BJ (cell line): ENCODE measurements around the gene KCNJ6. TPM values are rescaled to one million over a fixed set of nuclear protein-coding genes. Genes with fewer than 3 reads are reported as not detected.

ENCODE experiments used
- CTCF ChIA-PET: fragments of 350-600 bp; formaldehyde crosslinking; extraction: SDS; loops from one replicate; lab custom pipeline; 2021; ENCODE audit warnings: antibody characterized with exemption, inconsistent platforms; lab: Yijun Ruan, JAX
- POLR2A ChIA-PET: fragments of 300-600 bp; sonication (Branson Sonifier 250); formaldehyde crosslinking; extraction: SDS; loops from one replicate; lab custom pipeline; 2021; ENCODE audit warnings: antibody characterized with exemption; lab: Charles Lee
- DNase-seq: peaks from one replicate; pipeline ENCODE4 v3.0.0-alpha.2; 2011; ENCODE audit warnings: low read depth
- H3K27me3 ChIP-seq: 2 replicates; pipeline ENCODE4 v1.6.0; 2011; ENCODE audit warnings: low read length; ENCODE audit not compliant: control insufficient read depth, insufficient read depth
- H3K36me3 ChIP-seq: 2 replicates; pipeline ENCODE4 v1.5.1; 2011; ENCODE audit warnings: low read length; ENCODE audit not compliant: control insufficient read depth, insufficient read depth
- H3K4me3 ChIP-seq: 2 replicates; pipeline ENCODE4 v1.5.1; 2011; ENCODE audit warnings: low read depth, mild to moderate bottlenecking, control low read depth, low read length
- polyA plus RNA-seq: library from polyadenylated mRNA; depleted of rRNA; stranded (reverse); fragments of >200 nt; gene quantifications from 2 replicates; pipeline ENCODE4 v1.2.3, GENCODE V29; 2011
- TF ChIP-seq, protein P1 (sequence below): IDR thresholded peaks from 2 replicates; pipeline ENCODE4 v1.5.1; 2011; ENCODE audit warnings: low read depth, mild to moderate bottlenecking, control low read depth, inconsistent platforms, low read length, moderate library complexity; ENCODE audit not compliant: insufficient read depth

The KCNJ6 gene
- polyA plus RNA-seq, 1 experiment = 0.01 TPM

DNA sequence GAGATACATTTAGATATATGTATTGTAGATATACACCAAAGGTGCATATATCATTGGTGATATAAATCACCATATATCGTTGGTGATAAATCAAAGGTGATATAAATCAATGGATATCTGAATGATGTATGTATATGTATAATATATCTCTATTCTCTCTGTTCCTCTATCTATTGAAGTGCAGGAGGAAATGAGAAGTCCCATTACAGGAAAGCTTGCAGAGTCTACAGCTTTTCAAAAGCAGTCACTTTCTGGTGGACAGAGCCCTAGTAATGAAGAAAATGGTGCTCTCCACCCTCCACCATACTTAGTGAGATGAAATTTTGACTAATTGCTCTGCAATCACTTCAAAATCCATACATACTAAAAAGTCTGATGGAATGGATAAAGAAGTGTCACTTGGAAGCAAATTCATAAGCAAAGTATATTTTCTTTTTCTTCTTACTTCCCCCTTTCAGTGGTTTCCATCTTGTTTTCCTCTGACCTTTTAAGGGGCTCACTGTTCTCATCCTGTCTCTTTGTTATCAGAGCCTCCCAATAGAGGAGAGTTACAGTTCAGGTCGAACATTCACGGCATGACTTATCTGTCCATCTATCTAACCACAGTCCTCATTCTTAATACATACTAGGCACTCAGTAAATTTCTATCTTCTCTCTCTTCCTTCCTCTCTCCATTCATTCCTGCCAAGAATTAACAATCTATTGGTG is 227.2 kb downstream of the KCNJ6 start:
- ChIA-PET POLR2A (no interaction called here), CTCF (interaction anchor here (2.5 kb wide), 1 partner anchor 11 kb away, joined by 8 read pairs; no protein-coding TSS in a partner anchor)
- peaks cover 3% of the 10 kb centered on the region for H3K27me3 ChIP-seq
- no peaks in the 10 kb centered on the region for H3K36me3 ChIP-seq
- DNase-seq = no peak
- TF ChIP-seq, protein P1, sequence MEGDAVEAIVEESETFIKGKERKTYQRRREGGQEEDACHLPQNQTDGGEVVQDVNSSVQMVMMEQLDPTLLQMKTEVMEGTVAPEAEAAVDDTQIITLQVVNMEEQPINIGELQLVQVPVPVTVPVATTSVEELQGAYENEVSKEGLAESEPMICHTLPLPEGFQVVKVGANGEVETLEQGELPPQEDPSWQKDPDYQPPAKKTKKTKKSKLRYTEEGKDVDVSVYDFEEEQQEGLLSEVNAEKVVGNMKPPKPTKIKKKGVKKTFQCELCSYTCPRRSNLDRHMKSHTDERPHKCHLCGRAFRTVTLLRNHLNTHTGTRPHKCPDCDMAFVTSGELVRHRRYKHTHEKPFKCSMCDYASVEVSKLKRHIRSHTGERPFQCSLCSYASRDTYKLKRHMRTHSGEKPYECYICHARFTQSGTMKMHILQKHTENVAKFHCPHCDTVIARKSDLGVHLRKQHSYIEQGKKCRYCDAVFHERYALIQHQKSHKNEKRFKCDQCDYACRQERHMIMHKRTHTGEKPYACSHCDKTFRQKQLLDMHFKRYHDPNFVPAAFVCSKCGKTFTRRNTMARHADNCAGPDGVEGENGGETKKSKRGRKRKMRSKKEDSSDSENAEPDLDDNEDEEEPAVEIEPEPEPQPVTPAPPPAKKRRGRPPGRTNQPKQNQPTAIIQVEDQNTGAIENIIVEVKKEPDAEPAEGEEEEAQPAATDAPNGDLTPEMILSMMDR = no peak
- H3K4me3 ChIP-seq = no peak overlapping the region

DNA sequence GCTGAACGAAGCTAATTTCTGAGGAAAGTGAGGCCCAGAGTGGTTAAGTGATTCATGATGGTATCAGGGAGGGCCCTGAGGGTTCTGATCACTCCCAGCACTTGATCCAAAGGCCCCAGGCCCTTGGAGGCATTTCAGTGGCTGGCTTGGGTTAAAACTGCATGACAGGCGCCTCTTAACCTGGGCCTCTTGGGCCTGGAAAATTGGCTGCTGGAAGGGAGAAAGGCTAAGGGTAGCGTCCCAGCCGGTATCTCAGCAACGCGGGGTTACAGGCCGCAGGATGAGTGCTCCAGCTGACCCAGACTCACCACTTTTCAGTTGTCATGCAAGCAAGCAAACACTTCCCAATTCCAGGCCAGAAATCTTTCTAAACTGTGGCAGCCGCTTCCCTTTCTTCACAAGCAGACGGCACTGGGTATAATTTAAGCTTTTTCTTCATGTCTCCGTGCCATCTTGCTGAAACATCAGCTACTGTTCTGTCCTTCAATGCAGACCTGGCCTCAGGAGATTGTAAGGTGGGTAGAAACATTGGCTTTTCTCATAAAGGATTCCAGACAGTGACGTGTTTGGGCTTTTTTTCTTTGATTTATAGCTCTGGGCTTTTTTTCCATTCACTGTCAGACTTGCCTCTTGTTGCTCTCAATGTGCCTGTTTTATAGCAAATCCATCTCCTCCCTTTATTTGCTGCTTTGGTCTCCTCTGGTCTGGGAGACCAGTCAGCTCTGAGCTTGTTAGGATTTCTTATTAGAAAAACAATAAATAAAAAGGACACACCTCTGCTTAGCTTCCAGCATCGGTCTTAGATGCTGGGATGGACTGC is 229.1 kb downstream of the KCNJ6 start:
- DNase-seq = no peak
- Histone ChIP-seq H3K27me3 (peaks cover 6% of the 10 kb centered on the region), H3K4me3 (no peak overlapping the region), H3K36me3 (no peaks in the 10 kb centered on the region)
- ChIA-PET CTCF (interaction anchor here (0.9 to 2.5 kb wide), 6 partner anchors 9 to 668 kb away, joined by 3 to 8 read pairs (median 5); no protein-coding TSS in a partner anchor), POLR2A (no interaction called here)
- TF ChIP-seq, protein P1 = no peak

DNA sequence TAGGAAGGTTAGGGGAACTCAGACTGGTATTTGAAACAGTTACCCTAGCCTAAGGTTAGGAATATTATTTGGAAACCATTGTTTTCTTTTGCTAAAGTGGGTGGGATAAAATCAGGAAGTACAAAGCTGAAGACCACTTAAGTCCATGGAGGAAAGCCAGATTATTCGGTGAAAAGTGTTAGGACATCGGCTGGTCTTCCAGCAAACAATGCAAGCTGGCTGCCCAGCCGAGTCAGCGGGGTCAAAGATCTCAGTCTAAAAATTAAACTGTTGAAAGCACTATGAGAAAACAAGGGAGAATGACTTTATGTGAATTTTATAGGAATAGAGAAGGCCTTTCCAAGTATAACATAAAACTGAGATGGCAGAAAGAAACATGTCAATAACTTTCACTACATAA is 231.7 kb downstream of the KCNJ6 start:
- TF ChIP-seq, protein P1 = no peak
- H3K36me3 ChIP-seq = no peaks in the 10 kb centered on the region
- ChIA-PET CTCF (no interaction called here), POLR2A (no interaction called here)
- H3K27me3 ChIP-seq = peaks cover 10% of the 10 kb centered on the region
- DNase-seq = no peak
- H3K4me3 ChIP-seq = no peak overlapping the region

DNA sequence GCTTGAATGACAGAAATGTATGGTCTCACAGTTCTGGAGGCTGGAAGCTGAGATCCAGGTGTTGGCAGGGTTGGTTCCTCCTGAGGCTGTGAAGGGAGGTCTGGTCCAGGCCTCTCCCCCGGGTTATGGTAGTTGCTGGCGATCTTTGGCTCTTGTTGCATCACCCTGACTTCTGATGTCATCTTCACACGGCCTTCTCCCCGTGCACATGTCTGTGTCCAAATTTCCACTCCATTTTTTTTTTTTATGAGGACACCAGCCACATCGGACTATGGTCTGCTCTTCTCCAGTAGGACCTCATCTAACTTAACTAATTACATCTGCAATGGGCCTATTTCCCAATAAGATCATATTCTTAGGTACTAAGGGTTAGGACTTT is 232.2 kb downstream of the KCNJ6 start:
- TF ChIP-seq, protein P1 = no peak
- Histone ChIP-seq H3K27me3 (peaks cover 10% of the 10 kb centered on the region), H3K4me3 (no peak overlapping the region), H3K36me3 (no peaks in the 10 kb centered on the region)
- DNase-seq = no peak
- CTCF ChIA-PET = interaction anchor here (1.0 kb wide), 1 partner anchor 16 kb away, joined by 3 read pairs; no protein-coding TSS in a partner anchor
- POLR2A ChIA-PET = no interaction called here
